GM12891 (cell line): ENCODE data around the gene LRRFIP2.
A peak's percentile ranks its signal among the peaks of the same experiment; 100 is the strongest.
"Not testable (repeated sequence)": the region's sequence is repeated elsewhere in the genome, so short reads cannot be mapped to it uniquely, and the experiment has no call there.

Source experiments
- DNase-seq: peaks from one replicate; pipeline ENCODE4 v3.0.0; 2011; ENCODE audit warnings: low spot score; ENCODE audit not compliant: insufficient read length
- FAIRE-seq: peaks from 2 replicates; lab custom pipeline; 2011; peaks lifted over from hg19 to GRCh38; lab: Jason Lieb, UNC
- PAX5 ChIP-seq: IDR thresholded peaks from 2 replicates; pipeline ENCODE4 v1.6.1; 2011; ENCODE audit warnings: low read length, moderate library complexity, mild to moderate bottlenecking; ENCODE audit not compliant: insufficient read depth, severe bottlenecking
- POLR2A ChIP-seq: IDR thresholded peaks from 2 replicates; pipeline ENCODE4 v1.6.1; 2011; ENCODE audit warnings: low read depth, low read length, control low read depth
- POLR2AphosphoS5 ChIP-seq: IDR thresholded peaks from 2 replicates; pipeline ENCODE4 v1.6.1; 2011; ENCODE audit warnings: low read depth, low read length, control low read depth
- POU2F2 ChIP-seq: IDR thresholded peaks from 2 replicates; pipeline ENCODE4 v1.6.1; 2011; ENCODE audit warnings: low read depth, mild to moderate bottlenecking, control low read depth, low read length, moderate library complexity
- SPI1 ChIP-seq: IDR thresholded peaks from 2 replicates; pipeline ENCODE4 v1.6.1; 2011; ENCODE audit warnings: low read depth, low read length, control low read depth
- TAF1 ChIP-seq: IDR thresholded peaks from 2 replicates; pipeline ENCODE4 v1.6.1; 2011; ENCODE audit warnings: low read depth, low read length, control low read depth

LRRFIP2 gene

DNA sequence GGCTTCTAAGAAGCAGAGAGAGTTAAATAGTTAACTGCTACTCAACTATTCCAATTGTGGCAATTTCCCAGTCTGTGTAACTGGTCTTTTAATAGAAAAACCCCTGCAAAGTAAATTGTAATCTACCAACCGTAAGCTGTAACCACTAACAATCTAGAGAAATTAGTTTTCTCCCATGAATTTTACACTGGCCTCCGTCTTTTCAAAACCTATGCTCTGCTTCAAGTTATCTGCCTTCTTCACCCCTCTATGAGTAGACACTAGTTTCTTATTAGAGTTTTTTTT is 42.6 kb downstream of the LRRFIP2 start:
- TF ChIP-seq POLR2AphosphoS5 (no peak), POLR2A (no peak), POU2F2 (no peak), PAX5 (no peak), SPI1 (no peak), TAF1 (no peak)
- FAIRE-seq (no peak), DNase-seq (no peak)

DNA sequence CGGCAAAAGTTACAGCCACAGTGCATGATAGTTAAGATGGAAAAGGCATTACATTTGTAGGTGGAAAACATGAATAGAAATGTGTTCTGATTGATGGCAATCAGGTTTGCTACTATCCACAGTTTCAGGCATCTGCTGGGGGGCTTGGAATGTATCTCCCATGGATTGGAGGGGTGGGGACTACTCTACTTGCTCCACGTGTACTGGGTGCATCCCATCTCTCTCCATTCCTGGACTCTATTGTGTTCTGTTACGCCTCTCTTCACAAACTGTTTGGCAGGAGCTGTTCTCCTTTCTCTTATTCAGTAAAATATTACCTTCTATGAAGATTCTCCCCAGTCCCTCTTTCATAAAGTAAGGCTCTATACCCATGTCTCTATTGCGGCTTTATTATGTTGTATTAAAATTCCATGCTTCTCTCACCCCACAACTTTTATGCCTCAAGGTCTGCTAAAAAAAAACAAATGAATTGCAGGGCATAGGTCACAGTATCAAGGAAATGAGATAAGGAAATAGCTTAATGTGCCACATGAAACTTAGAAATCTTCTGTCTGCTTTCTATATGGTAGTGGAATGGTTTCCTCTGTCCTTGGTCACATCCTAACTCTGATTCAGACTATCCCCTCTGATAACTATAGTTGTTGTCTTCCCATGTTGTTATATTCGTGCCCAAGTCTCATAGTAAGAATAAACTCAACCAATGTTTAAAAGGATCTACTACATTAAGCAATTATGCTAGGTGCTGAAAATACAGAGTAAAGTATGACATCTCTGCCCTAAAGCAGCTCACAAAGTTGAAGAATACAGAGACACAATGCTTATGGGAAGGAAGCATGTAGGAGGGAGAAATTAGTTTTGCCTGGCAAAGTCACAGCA is 43.2 kb downstream of the LRRFIP2 start:
- FAIRE-seq (no peak), DNase-seq (no peak)
- TF ChIP-seq PAX5 (no peak), POLR2A (no peak), POU2F2 (no peak), TAF1 (no peak), POLR2AphosphoS5 (no peak), SPI1 (no peak)

DNA sequence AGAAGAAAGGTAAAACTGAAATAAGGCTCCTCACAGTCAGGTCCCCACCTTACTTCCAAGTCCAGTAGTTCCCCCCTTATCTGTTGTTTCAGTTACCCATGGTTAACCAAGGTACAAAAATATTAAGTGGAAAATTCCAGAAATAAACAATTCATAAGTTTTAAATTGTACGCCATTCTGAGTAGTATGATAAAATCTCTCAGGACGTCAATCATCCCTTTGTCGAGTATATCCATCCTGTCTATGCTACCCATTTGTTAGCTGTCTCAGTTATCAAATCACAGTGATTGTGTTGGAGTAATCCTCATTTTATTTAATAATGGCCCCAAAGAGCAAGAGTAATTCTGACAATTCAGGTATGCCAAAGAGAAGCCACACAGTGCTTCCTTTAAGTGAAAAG is 43.9 kb downstream of the LRRFIP2 start:
- peak; percentile 20 for FAIRE-seq

DNA sequence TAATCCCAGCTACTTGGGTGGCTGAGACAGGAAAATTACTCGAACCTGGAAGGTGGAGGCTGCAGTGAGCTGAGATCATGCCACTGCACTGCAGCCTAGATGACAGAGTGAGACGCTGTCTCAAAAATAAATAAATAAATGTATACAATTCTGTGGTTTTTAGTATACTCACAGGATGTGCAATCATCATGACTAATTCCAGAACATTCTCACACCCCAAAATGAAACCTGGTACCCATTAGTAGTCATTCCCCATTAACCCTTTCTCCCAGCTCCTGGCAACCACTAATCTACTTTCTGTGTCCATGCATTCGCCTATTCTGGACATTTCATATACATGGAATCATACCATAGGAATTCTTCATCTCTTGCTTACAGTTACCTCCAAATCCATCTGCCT is 44.5 kb downstream of the LRRFIP2 start:
- DNase-seq (no peak), FAIRE-seq (no peak)
- no peak for TF ChIP-seq PAX5
- TF ChIP-seq TAF1: no peak
- TF ChIP-seq POLR2A: no peak
- TF ChIP-seq POLR2AphosphoS5: no peak
- TF ChIP-seq SPI1: no peak

More for the DNA sequence above, 43.9 kb downstream of the LRRFIP2 start:
- TF ChIP-seq POU2F2: no peak
- TF ChIP-seq POLR2A: no peak
- no peak for TF ChIP-seq TAF1
- TF ChIP-seq SPI1: no peak
- TF ChIP-seq POLR2AphosphoS5: no peak
- no peak for TF ChIP-seq PAX5
- DNase-seq: no peak

DNA sequence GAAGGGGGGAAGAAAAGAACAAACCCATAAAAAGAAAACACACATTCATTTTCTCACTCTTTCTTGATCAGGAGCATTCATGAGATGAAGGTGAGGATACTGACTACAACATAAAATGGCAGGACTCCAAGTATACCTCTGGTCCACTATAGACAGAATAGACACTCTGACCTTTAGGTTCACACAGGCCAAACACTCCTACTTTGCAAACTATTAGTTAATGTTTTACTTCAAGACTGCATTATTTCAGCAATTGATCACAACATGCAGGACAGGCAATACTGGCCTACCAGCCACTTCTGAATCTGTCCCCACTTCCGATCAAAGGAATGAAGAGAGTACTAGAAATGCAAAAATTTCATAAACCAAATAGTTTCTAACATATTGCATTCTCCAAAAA is 47.0 kb downstream of the LRRFIP2 start:
- no peak for TF ChIP-seq PAX5
- no peak for TF ChIP-seq SPI1
- FAIRE-seq (no peak), DNase-seq (no peak)

DNA sequence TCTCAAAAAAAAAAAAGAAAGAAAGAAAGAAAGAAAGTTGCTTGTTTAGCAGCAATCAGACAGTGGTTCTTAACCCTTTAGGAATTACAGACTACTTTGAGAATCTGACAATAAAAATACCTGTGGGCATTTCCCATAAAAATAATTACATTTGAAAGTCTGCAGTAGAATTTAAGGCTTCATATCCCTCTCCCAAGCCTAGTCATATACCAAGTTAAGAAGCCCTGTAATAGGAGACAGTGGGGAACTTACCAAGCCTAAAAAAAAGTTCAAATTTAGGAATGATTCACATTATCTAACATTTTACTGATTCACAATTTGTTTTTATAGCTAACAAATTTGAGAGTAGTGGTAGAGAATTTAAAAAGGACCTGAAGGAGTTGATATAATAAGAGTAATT is 47.5 kb downstream of the LRRFIP2 start:
- FAIRE-seq: no peak
- no peak for DNase-seq
- TF ChIP-seq PAX5 (no peak), POLR2A (no peak), SPI1 (no peak), POLR2AphosphoS5 (no peak), TAF1 (no peak), POU2F2 (no peak)

DNA sequence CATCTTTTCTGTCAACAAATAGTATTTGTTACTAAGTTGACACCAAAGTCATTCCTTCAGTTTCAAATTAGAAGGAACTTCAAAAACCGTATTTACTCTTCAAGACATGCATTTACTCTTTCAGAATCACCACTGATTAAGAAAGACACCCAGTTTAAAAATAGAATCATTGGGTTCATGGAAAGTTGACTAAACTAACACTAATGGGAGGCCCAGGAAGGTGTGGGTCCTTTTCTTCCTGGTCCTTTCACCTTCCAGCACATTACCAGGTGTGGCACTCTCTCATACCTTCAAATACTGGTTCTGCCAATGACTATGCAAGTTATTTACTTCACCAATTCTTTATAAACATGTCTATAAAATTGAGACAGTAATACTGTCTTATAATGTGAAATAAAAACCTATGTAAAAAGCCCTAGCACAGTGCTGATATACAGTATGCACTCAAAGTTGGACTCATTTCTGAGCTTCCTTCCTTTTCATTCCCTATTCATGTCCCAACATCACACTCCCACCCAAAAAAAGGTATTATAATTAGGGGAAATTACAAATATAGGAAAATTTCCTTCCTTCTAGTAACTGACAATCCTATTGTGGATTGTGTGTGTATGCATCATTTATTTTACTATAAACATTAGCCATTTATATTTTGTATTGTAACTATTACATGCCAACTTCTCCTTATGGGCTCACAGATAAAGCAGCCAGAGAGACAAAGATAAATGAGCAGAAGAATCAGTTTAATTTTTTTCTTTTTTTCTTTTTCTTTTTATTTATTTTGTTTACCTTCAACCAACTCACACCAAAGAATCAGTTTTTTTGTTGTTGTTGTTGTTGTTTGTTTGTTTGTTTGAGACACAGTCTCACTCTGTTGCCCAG is 48.9 kb downstream of the LRRFIP2 start:
- TF ChIP-seq SPI1: no peak
- TF ChIP-seq POLR2AphosphoS5: no peak
- no peak for TF ChIP-seq POLR2A
- no peak for TF ChIP-seq PAX5
- TF ChIP-seq TAF1: no peak
- no peak for TF ChIP-seq POU2F2
- FAIRE-seq (no peak), DNase-seq (no peak)

DNA sequence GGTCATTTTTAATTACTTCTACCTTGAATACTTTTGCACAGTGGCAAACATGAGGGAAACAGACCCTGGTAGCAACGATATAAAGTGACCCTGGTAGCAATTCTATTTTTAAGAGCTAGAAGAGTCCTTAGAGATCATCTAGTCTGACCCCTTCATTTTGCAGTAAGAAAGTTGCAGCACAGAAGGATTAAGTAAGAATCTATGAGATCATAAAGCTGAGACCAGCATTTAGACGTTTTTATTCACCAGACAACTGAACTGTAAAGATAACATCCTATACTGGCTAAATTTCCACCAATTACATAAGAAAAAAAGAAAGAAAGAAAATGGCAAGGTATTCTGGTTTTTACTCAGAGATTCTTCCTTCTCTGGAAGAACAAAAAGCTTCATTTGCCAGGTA is 49.9 kb downstream of the LRRFIP2 start:
- no peak for FAIRE-seq
- no peak for TF ChIP-seq POLR2A
- no peak for TF ChIP-seq POLR2AphosphoS5
- no peak for TF ChIP-seq SPI1
- TF ChIP-seq PAX5: no peak
- no peak for TF ChIP-seq POU2F2
- TF ChIP-seq TAF1: no peak
- no peak for DNase-seq

DNA sequence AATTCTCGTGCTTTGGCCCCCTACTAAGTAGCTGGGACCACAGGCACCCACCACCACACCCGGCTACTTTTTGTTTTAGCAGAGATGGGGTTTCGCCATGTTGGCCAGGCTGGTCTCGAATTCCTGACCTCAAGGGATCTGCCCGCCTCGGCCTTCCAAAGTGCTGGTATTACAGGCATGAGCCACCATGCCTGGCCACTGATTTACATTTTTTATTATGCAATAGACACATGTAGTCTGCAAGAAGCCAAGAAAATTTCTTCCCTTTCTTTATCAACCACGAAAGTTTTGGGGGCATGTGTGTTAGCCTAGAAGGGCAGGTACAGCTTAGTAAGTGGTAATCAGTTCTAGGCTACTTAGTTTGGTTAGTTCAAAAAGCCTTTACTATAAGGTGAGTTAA is 51.1 kb downstream of the LRRFIP2 start:
- DNase-seq (no peak), FAIRE-seq (no peak)
- TF ChIP-seq POLR2AphosphoS5: no peak
- no peak for TF ChIP-seq TAF1
- no peak for TF ChIP-seq SPI1
- TF ChIP-seq PAX5: no peak
- no peak for TF ChIP-seq POLR2A
- TF ChIP-seq POU2F2: no peak

DNA sequence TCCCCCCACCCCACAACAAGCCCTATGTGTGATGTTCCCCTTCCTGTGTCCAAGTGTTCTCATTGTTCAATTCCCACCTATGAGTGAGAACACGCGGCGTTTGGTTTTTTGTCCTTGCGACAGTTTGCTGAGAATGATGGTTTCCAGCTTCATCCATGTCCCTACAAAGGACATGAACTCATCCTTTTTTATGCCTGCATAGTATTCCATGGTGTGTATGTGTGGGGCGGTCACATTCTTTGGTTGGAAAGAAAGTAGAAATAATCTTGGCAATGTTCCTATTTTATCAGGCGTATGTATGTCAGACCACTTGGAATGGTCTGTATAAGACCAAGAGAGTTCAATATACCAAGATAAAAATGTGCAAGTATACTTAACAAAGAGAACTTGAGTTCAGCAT is 52.3 kb downstream of the LRRFIP2 start:
- FAIRE-seq, DNase-seq: not testable (repeated sequence)

DNA sequence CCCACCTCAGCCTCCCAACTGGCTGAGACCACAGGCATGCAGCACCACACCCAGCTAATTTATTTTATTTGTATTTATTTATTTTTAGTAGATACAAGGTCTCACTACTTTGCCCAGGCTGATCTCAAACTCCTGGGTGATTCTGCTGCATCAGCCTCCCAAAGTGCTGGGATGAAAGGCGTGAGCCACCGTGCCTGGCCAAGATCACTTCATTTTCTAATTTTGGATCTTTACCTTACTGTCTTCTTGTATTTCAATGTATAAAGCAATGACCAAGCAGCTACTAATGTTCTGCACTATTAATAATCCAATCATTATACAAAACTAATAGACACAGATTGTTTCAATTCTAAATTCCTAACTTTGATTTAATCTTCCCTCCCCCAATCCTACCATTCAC is 56.2 kb downstream of the LRRFIP2 start:
- no peak for FAIRE-seq
- no peak for DNase-seq
- TF ChIP-seq POLR2AphosphoS5: no peak
- no peak for TF ChIP-seq PAX5
- TF ChIP-seq SPI1: no peak
- no peak for TF ChIP-seq POU2F2
- TF ChIP-seq POLR2A: no peak
- TF ChIP-seq TAF1: no peak
